Ascending aorta (tissue), 2 donors: ENCODE data around the gene XPC. TPM values are rescaled to one million over a fixed set of nuclear protein-coding genes. Genes with fewer than 3 reads are reported as not detected.

Experiments
- DNase-seq, 2 donors: peaks; one replicate each; pipeline ENCODE4 v3.0.0-alpha.2; 2019; ENCODE audit warnings: low spot score in 2 of 2
- H3K27ac ChIP-seq, 2 donors: fragments of 200-600 bp; sonication (generic); one replicate each; pipeline ENCODE4 v1.5.1; 2016 to 2017; ENCODE audit warnings: mild to moderate bottlenecking in 1 of 2
- H3K27me3 ChIP-seq: fragments of 200-600 bp; sonication (generic); one replicate; pipeline ENCODE4 v1.5.1; 2017
- H3K36me3 ChIP-seq, 2 donors: fragments of 200-600 bp; sonication (generic); one replicate each; pipeline ENCODE4 v1.5.1; 2016
- H3K4me1 ChIP-seq, 2 donors: fragments of 200-600 bp; sonication (generic); one replicate each; pipeline ENCODE4 v1.5.1; 2016 to 2017; ENCODE audit warnings: mild to moderate bottlenecking in 1 of 2
- H3K4me3 ChIP-seq, 2 donors: fragments of 200-600 bp; sonication (generic); one replicate each; pipeline ENCODE4 v1.5.1; 2016 to 2017; ENCODE audit warnings: mild to moderate bottlenecking in 1 of 2
- H3K9me3 ChIP-seq, 2 donors: fragments of 200-600 bp; sonication (generic); one replicate each; pipeline ENCODE4 v1.5.1; 2016
- intact Hi-C: fragments of 100-400 bp; cut with DNase I; formaldehyde crosslinking; loops from one replicate; pipeline ENCODE4 v1.15.1; 2023
- total RNA-seq: library from RNA; depleted of rRNA; stranded (reverse); fragments of >200 nt; gene quantifications from one replicate; pipeline ENCODE4 v1.1.0, GENCODE V29; 2016
- TF ChIP-seq, protein P1 (sequence below), 3 experiments: fragments of 200-600 bp in 2 of 3; fragments of 450-650 bp in 1 of 3; sonication (generic) in 2 of 3; IDR thresholded peaks; one replicate each; pipeline ENCODE4 v1.5.1; 2016 to 2019; ENCODE audit warnings: antibody characterized with exemption in 3 of 3, mild to moderate bottlenecking in 1 of 3, moderate library complexity in 1 of 3

Gene XPC
- total RNA-seq, 1 donor from 2014 or later, result 48.9 TPM

- no peaks in the 10 kb centered on the region for H3K9me3 ChIP-seq
- TF ChIP-seq, protein P1, sequence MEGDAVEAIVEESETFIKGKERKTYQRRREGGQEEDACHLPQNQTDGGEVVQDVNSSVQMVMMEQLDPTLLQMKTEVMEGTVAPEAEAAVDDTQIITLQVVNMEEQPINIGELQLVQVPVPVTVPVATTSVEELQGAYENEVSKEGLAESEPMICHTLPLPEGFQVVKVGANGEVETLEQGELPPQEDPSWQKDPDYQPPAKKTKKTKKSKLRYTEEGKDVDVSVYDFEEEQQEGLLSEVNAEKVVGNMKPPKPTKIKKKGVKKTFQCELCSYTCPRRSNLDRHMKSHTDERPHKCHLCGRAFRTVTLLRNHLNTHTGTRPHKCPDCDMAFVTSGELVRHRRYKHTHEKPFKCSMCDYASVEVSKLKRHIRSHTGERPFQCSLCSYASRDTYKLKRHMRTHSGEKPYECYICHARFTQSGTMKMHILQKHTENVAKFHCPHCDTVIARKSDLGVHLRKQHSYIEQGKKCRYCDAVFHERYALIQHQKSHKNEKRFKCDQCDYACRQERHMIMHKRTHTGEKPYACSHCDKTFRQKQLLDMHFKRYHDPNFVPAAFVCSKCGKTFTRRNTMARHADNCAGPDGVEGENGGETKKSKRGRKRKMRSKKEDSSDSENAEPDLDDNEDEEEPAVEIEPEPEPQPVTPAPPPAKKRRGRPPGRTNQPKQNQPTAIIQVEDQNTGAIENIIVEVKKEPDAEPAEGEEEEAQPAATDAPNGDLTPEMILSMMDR (IDR thresholded peaks at IDR 0.05), result no peak
- peaks cover 28 to 53% of the 10 kb centered on the region in 2 donors for H3K36me3 ChIP-seq
- no peaks in the 10 kb centered on the region for H3K27me3 ChIP-seq
- intact Hi-C loops, result loop anchor here (10.0 kb wide), 1 partner anchor 258 kb away; the partner anchor contains the start of gene SLC6A6
- H3K4me3 ChIP-seq, result no peak overlapping the region
- peaks cover 28 to 43% of the 10 kb centered on the region in 2 donors for H3K4me1 ChIP-seq
- peak overlapping the region; percentile 89 to 91 for H3K27ac ChIP-seq
- peak in 1 of 2 donors; percentile 60 for DNase-seq
These were observed 31.4 kb downstream of the XPC start for GRCh38 chr3:14147066-14147435.

DNA sequence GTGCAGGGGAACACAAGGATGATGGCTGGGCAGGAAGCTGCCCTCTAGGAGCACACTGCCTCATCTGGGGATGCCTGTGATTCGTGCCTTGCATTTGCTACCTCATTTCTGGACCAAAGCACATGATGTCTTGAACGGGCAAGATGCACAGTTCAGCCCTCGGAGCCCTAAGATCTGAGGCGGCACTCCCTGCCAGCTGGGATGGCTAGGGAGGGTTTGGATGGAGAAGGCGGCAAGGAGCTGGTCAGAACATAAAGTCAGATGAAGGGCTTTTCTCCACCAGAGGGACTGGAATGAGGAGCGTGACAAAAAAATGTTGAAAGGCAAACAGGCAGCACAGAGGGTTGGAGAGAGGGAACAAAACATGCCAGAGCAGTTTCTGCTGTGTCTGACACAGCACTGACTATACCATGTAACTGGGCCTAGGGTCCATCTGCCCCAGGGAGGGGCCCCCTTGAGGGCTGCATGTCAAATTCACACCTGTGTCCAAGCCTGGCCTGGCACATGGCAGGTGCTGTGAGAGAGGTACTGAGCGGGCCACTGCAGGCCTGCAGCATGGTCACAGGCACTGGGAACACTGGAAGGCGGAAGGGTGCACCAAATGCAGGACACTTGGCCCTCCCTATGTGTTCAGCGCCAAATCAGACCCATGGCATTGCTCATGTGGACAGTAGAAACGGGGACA, 31.9 kb downstream of the XPC start:
- Histone ChIP-seq H3K36me3 (peaks cover 28 to 53% of the 10 kb centered on the region in 2 donors), H3K4me3 (no peak overlapping the region), H3K27ac (peak overlapping the region; percentile 89 to 91), H3K9me3 (no peaks in the 10 kb centered on the region), H3K27me3 (no peaks in the 10 kb centered on the region), H3K4me1 (peaks cover 31 to 48% of the 10 kb centered on the region in 2 donors)
- TF ChIP-seq, protein P1 (IDR thresholded peaks at IDR 0.05), result no peak
- intact Hi-C loops, result loop anchor here (10.0 kb wide), 1 partner anchor 258 kb away; the partner anchor contains the start of gene SLC6A6
- peak in 1 of 2 donors; percentile 62 for DNase-seq

DNA sequence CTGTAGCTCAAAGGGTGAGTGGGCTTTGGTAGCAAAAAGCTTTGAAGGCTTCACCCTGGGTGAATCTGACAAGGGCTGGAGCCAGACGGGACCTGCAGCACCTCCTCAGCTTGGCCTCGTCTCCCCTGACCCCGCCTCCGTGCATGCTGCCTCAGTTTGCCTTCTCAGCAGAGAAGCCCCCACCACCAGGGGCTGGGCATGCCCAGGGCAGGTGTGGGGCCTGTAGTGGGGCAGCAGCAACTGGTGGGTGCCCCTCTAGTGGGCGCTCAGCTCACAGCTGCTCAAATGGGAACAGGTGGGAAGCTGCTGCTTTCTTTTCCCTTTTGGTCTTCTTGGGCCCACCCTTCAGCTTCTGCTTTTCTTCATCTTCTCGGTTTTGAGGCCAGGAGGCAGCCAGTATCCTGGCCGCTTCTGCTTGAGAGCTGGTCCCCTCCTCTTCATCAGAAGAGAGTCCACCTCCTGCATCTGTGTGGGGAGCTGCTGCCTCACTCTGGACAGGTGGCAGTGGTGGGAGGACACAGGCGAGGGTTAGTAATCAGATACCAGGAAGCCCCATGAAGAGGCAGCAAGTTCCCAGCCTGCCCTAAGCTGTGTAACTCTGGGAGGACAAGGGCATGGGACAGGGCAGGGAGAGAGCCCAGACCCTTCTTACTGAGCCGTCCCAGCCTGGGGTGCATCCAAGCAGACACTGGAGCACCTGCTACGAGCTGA, 32.6 kb downstream of the XPC start:
- TF ChIP-seq, protein P1 (IDR thresholded peaks at IDR 0.05), result no peak
- Histone ChIP-seq H3K27me3 (no peaks in the 10 kb centered on the region), H3K4me1 (peaks cover 31 to 49% of the 10 kb centered on the region in 2 donors), H3K27ac (peak overlapping the region; percentile 89 to 91), H3K36me3 (peaks cover 28 to 55% of the 10 kb centered on the region in 2 donors), H3K4me3 (no peak overlapping the region), H3K9me3 (no peaks in the 10 kb centered on the region)
- DNase-seq, result peak in 1 of 2 donors; percentile 64
- intact Hi-C loops, result loop anchor here (10.0 kb wide), 1 partner anchor 259 kb away; the partner anchor contains the start of gene SLC6A6

DNA sequence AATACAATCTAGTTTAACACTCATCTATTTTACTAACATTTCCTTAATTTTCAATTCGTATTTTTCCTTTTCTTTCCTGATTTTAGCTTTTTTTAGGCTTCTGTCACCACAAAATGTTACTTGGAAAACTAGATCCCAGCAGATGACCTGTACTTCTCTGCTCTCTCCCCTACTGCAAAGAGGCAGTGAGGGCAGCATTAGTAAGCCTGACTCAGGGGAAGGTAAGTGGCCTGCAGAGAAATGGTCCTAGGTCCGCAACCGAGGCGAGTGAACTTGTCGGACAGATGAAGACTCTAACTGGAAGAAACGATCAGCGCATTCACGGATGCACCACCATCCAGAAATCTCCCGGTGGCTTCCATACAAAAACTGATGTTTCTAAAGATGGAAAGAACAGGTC, 33.2 kb downstream of the XPC start:
- H3K27me3 ChIP-seq, result no peaks in the 10 kb centered on the region
- peak overlapping the region; percentile 33 to 38 for H3K4me3 ChIP-seq
- H3K36me3 ChIP-seq, result peaks cover 28 to 55% of the 10 kb centered on the region in 2 donors
- H3K27ac ChIP-seq, result peak overlapping the region; percentile 89 to 91
- H3K9me3 ChIP-seq, result no peaks in the 10 kb centered on the region
- DNase-seq, result peak in 1 of 2 donors; percentile 62
- intact Hi-C loops, result loop anchor here (10.0 kb wide), 1 partner anchor 260 kb away; the partner anchor contains the start of gene SLC6A6
- TF ChIP-seq, protein P1 (IDR thresholded peaks at IDR 0.05), result no peak
- H3K4me1 ChIP-seq, result peaks cover 31 to 49% of the 10 kb centered on the region in 2 donors

DNA sequence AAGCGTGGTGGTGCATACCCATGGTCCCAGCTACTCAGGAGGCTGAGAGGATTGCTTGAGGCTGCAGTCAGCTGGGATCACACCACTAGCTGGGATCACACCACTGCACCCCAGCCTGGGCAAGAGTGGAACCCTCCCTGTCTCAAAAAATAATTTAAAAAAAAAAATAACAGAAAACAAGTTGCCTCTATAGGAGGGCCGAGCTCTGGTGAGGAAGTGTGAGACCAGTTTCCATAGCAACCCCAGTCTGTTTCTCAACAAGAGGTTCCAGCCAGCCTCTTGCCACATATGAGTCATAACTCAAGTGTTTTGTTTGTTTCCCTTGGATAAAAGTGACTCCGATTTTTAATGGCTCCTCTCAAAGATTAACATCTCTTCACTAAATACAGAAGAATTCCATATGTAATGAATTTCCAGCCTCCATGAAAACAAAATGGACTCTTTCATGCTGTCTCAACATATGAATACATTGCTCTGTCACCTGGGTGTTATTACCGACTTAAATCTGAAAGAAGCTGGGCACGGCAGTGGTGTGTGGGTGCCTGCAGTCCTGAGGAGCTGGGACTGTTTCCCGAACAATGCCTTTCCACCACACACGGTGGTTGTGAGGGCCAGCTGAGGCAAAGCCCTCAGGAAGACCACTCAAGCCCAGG, 33.9 kb downstream of the XPC start:
- H3K36me3 ChIP-seq, result peaks cover 32 to 57% of the 10 kb centered on the region in 2 donors
- TF ChIP-seq, protein P1 (IDR thresholded peaks at IDR 0.05), result no peak
- H3K4me3 ChIP-seq, result peak overlapping the region; percentile 33 to 38
- H3K27ac ChIP-seq, result peak overlapping the region; percentile 89 to 91
- peak; percentile 70 to 93 for DNase-seq
- intact Hi-C loops, result loop anchor here (1.0 to 10.0 kb wide), 5 partner anchors 19 to 1662 kb away; partner anchors contain the start of genes LSM3, SLC6A6, TMEM43 and TSEN2
- H3K4me1 ChIP-seq, result peaks cover 31 to 49% of the 10 kb centered on the region in 2 donors
- H3K27me3 ChIP-seq, result no peaks in the 10 kb centered on the region
- no peaks in the 10 kb centered on the region for H3K9me3 ChIP-seq
